Upper lobe of left lung (tissue), 4 donors: ENCODE measurements around the gene ZBTB22.

Experiments
- EP300 ChIP-seq, 4 donors: sonication (generic); formaldehyde crosslinking; IDR thresholded peaks; one replicate each; pipeline ENCODE4 v1.5.1; 2017; ENCODE audit warnings: antibody characterized with exemption in 4 of 4, control low read depth in 2 of 4
- POLR2A ChIP-seq, 4 donors: fragments of 450-650 bp; IDR thresholded peaks; one replicate each; pipeline ENCODE4 v1.5.1; 2016 to 2017; ENCODE audit warnings: antibody characterized with exemption in 4 of 4, mild to moderate bottlenecking in 2 of 4
- TF ChIP-seq, protein P1 (sequence below), 6 experiments: fragments of 450-650 bp in 4 of 6; fragments of 200-600 bp in 2 of 6; sonication (generic) in 2 of 6; IDR thresholded peaks; one replicate each; pipeline ENCODE4 v1.5.1; 2016 to 2019; ENCODE audit warnings: antibody characterized with exemption in 6 of 6

DNA sequence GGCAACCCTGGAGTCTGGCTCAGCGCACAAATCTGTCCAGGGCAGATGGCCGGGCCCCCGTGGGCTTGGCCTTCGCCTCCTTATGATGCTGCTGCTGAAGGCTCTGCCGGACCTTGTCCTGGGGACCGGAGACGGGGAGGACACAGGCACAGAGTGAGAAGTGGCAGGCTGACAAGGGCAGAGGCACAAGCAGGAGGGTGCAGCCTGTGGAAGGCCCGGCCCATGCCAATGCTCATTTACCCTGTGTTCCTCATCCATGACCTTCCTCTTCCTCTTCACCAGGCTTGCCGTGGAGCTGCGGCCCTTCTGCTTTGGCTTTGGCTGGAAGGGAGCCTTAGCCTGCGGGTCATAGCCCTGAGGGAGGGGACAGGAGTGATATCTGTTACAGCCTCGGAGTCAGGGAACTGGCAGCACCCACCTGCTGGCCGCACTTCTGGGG, 38.3 kb downstream of the ZBTB22 start:
- no peak for TF ChIP-seq EP300 (IDR thresholded peaks at IDR 0.05)
- TF ChIP-seq, protein P1, sequence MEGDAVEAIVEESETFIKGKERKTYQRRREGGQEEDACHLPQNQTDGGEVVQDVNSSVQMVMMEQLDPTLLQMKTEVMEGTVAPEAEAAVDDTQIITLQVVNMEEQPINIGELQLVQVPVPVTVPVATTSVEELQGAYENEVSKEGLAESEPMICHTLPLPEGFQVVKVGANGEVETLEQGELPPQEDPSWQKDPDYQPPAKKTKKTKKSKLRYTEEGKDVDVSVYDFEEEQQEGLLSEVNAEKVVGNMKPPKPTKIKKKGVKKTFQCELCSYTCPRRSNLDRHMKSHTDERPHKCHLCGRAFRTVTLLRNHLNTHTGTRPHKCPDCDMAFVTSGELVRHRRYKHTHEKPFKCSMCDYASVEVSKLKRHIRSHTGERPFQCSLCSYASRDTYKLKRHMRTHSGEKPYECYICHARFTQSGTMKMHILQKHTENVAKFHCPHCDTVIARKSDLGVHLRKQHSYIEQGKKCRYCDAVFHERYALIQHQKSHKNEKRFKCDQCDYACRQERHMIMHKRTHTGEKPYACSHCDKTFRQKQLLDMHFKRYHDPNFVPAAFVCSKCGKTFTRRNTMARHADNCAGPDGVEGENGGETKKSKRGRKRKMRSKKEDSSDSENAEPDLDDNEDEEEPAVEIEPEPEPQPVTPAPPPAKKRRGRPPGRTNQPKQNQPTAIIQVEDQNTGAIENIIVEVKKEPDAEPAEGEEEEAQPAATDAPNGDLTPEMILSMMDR (IDR thresholded peaks at IDR 0.05) = no peak
- TF ChIP-seq POLR2A (IDR thresholded peaks at IDR 0.05) = no peak
